Activated naive CD8-positive, alpha-beta T cell treated with anti-CD3 and anti-CD28 coated beads, Interleukin-2, amount 50 U/mL, for 24 hours (primary cell): Measurements from ENCODE around the gene SPEM1.

ENCODE experiments used
- ATAC-seq: fragments of 150-1000 bp; cut with Tn5 transposase; one replicate; pipeline ENCODE4 v1.10.0; 2021
- DNase-seq: peaks from one replicate; pipeline ENCODE4 v3.0.0; 2021
- H3K27ac Mint-ChIP-seq: one replicate; pipeline ENCODE4 v1.8.0; 2021; ENCODE audit warnings: mild to moderate bottlenecking, mixed read lengths
- H3K27me3 Mint-ChIP-seq: one replicate; pipeline ENCODE4 v1.8.0; 2021; ENCODE audit warnings: mixed read lengths
- H3K36me3 Mint-ChIP-seq: one replicate; pipeline ENCODE4 v1.8.0; 2021; ENCODE audit warnings: low read depth, mixed read lengths
- H3K4me1 Mint-ChIP-seq: one replicate; pipeline ENCODE4 v1.8.0; 2021; ENCODE audit warnings: mixed read lengths
- H3K4me3 Mint-ChIP-seq: one replicate; pipeline ENCODE4 v1.8.0; 2021; ENCODE audit warnings: mild to moderate bottlenecking, moderate library complexity, mixed read lengths
- H3K9me3 Mint-ChIP-seq: one replicate; pipeline ENCODE4 v1.8.0; 2021; ENCODE audit warnings: mixed read lengths

SPEM1 gene

DNA sequence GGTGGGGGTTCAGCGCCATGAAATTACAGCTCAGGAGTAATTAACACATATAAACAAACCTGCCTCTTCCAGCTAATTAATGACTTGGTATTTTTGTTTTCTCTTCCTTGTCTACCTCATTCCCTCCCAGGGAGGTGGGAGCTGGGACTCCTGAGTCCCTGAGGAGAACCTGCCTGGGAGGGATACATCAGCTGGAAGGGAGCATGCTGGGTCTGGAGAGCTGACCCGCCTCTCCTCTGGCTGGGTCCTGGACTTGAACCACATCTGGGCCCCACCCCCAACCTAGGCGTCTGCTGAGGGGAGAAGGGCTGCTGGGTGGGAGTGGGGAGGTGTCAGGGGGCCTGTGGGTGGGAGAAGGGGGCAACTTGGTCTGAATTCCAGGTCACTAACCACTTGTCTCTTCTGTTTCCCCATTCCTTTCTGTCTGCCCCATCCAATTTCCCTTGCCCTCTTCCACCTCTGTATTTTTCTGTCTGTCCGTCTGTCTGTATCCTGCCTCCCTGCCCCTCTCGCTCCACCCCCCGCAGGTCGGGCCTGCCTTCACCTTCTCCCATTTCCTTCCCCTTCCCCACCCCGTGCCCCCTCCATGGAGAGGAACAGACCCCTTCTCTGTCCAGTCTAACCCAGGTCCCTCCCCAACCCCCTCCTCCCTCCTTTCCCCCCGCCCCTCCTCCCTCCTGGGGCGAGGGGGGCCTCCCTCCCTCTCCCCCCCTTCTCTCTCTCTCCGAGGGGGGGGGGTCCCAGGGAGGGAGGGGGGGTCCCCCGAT, 12.5 kb upstream of the SPEM1 start, which contains the start of gene NLGN2:
Gene NLGN2, plus strand, starts transcription at position 361 of the 767 bp plus-strand sequence. CDS start 411 bp downstream, outside the sequence.
- DNase-seq = no peak
- peaks cover 17% of the 10 kb centered on the region for H3K4me1 Mint-ChIP-seq
- no peak within 1 kb of the TSS for H3K4me3 Mint-ChIP-seq
- ATAC-seq = no peak
- no peak within 1 kb of the TSS for H3K27ac Mint-ChIP-seq
- no peaks in the 10 kb centered on the region for H3K9me3 Mint-ChIP-seq
- peaks cover 3% of the 10 kb centered on the region for H3K27me3 Mint-ChIP-seq
- H3K36me3 Mint-ChIP-seq = no peaks in the 10 kb centered on the region

GRCh38 chr17:7408252-7408727, 11.8 kb upstream of the SPEM1 start:
- no peak for ATAC-seq
- Mint-ChIP-seq H3K27me3 (peaks cover 3% of the 10 kb centered on the region), H3K4me3 (no peak overlapping the region), H3K9me3 (no peaks in the 10 kb centered on the region), H3K36me3 (no peaks in the 10 kb centered on the region), H3K4me1 (peaks cover 12% of the 10 kb centered on the region), H3K27ac (no peak overlapping the region)
- DNase-seq = peak; percentile 36

DNA sequence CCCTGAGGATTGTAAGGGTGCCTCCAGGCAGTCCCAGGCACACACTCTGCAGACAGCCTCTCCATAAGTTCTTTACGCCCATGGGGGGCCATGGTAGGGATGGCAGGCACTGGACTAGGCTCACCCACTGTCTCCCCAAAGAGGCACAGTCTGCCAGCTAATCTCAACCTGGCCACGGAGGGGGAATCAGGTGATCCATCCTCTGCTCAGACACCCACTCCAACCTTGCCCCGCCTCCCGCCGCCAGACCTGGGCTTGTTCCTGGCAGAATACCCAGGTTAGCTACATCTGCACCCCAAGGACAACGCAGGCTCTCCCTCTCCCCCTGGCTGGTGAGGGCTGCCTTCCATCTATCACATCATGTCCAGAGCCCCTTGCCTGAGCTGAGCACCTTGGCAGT, 11.3 kb upstream of the SPEM1 start:
- H3K27ac Mint-ChIP-seq = peak overlapping the region; percentile 6
- H3K4me3 Mint-ChIP-seq = peak overlapping the region; percentile 10
- DNase-seq = no peak
- H3K36me3 Mint-ChIP-seq = no peaks in the 10 kb centered on the region
- H3K4me1 Mint-ChIP-seq = peaks cover 12% of the 10 kb centered on the region
- H3K27me3 Mint-ChIP-seq = peaks cover 3% of the 10 kb centered on the region
- ATAC-seq = no peak
- no peaks in the 10 kb centered on the region for H3K9me3 Mint-ChIP-seq

DNA sequence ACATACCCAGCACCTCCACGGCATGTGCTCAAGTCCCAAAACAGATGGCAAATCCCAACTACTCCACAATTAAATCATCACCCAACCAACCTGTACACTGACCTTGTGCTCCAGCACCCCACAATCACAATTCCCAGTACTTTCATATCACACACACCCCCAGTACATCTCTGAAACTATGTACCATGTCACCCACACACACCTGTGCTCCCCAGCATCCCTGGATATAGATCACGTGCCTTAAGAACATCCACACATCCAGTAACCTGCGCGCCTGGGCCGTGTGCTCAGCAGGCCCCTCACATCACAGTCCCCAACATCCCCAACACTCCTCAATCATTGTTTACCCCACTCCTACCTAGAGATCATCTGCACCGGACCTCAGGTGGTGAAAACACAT, 10.4 kb upstream of the SPEM1 start:
- H3K4me3 Mint-ChIP-seq = no peak overlapping the region
- H3K4me1 Mint-ChIP-seq = peaks cover 12% of the 10 kb centered on the region
- no peaks in the 10 kb centered on the region for H3K9me3 Mint-ChIP-seq
- H3K36me3 Mint-ChIP-seq = no peaks in the 10 kb centered on the region
- no peak for DNase-seq
- peaks cover 3% of the 10 kb centered on the region for H3K27me3 Mint-ChIP-seq
- no peak overlapping the region for H3K27ac Mint-ChIP-seq
- ATAC-seq = no peak

GRCh38 chr17:7410634-7411426, 9.3 kb upstream of the SPEM1 start:
- DNase-seq (no peak), ATAC-seq (no peak)
- Mint-ChIP-seq H3K27ac (no peak overlapping the region), H3K9me3 (no peaks in the 10 kb centered on the region), H3K4me3 (no peak overlapping the region), H3K36me3 (no peaks in the 10 kb centered on the region), H3K27me3 (peaks cover 3% of the 10 kb centered on the region), H3K4me1 (peaks cover 7% of the 10 kb centered on the region)

GRCh38 chr17:7411427-7411750, 8.7 kb upstream of the SPEM1 start:
- no peak overlapping the region for H3K4me3 Mint-ChIP-seq

GRCh38 chr17:7413346-7413985, 6.7 kb upstream of the SPEM1 start:
- H3K4me3 Mint-ChIP-seq = no peak overlapping the region
- DNase-seq (no peak), ATAC-seq (peak; percentile 33)
- H3K27me3 Mint-ChIP-seq = no peaks in the 10 kb centered on the region
- no peak overlapping the region for H3K27ac Mint-ChIP-seq
- H3K4me1 Mint-ChIP-seq = peaks cover 2% of the 10 kb centered on the region
- H3K36me3 Mint-ChIP-seq = no peaks in the 10 kb centered on the region
- no peaks in the 10 kb centered on the region for H3K9me3 Mint-ChIP-seq

More at GRCh38 chr17:7411427-7411750, 8.7 kb upstream of the SPEM1 start:
- Mint-ChIP-seq H3K27ac (no peak overlapping the region), H3K9me3 (no peaks in the 10 kb centered on the region), H3K36me3 (no peaks in the 10 kb centered on the region), H3K27me3 (no peaks in the 10 kb centered on the region), H3K4me1 (peaks cover 4% of the 10 kb centered on the region)
- DNase-seq (no peak), ATAC-seq (no peak)

DNA sequence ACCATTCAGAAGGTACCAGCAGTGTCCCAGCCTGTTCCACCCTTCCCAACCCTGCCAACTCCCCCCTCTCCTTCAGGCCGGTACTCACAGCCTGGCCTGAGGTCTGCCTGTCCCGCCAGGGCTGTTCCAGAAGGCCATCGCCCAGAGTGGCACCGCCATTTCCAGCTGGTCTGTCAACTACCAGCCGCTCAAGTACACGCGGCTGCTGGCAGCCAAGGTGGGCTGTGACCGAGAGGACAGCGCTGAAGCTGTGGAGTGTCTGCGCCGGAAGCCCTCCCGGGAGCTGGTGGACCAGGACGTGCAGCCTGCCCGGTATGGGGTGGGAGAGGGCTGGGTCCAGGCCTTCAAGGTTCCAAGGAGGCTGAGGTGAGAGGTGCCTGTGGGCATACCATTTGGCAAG, 5.3 kb upstream of the SPEM1 start:
- Mint-ChIP-seq H3K4me1 (no peaks in the 10 kb centered on the region), H3K27me3 (no peaks in the 10 kb centered on the region), H3K4me3 (no peak overlapping the region), H3K27ac (no peak overlapping the region), H3K36me3 (no peaks in the 10 kb centered on the region), H3K9me3 (no peaks in the 10 kb centered on the region)
- ATAC-seq = no peak
- no peak for DNase-seq

GRCh38 chr17:7415784-7416183, 4.3 kb upstream of the SPEM1 start:
- H3K27me3 Mint-ChIP-seq = no peaks in the 10 kb centered on the region
- no peak for ATAC-seq
- no peaks in the 10 kb centered on the region for H3K9me3 Mint-ChIP-seq

DNA sequence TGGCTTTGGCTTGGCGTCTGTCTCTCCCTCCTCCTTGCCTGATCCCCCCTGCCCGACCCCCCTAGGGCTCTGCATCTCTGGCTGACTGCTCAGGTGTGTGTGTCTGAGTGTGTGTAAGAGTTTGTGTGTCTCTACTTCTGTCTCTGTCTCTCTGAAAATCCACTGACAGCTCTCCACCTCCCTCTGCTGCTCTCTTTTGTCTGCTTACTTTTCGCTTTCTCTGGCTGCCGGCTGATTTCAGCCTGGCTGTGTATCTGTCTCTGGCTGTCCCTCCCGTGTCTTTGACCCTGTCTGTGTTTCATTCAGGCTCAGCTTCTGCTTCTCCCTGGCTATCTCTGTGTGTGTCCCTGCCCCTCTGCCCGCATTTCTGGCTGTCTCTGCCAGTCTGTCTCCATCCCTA, 3.8 kb upstream of the SPEM1 start:
- H3K27me3 Mint-ChIP-seq = no peaks in the 10 kb centered on the region
- H3K27ac Mint-ChIP-seq = peak overlapping the region; percentile 2
- no peak overlapping the region for H3K4me3 Mint-ChIP-seq
- no peaks in the 10 kb centered on the region for H3K4me1 Mint-ChIP-seq
- DNase-seq = no peak
- no peaks in the 10 kb centered on the region for H3K9me3 Mint-ChIP-seq
- ATAC-seq = no peak
- no peaks in the 10 kb centered on the region for H3K36me3 Mint-ChIP-seq

More at GRCh38 chr17:7415784-7416183, 4.3 kb upstream of the SPEM1 start:
- Mint-ChIP-seq H3K27ac (no peak overlapping the region), H3K4me3 (no peak overlapping the region), H3K36me3 (no peaks in the 10 kb centered on the region), H3K4me1 (no peaks in the 10 kb centered on the region)
- no peak for DNase-seq

DNA sequence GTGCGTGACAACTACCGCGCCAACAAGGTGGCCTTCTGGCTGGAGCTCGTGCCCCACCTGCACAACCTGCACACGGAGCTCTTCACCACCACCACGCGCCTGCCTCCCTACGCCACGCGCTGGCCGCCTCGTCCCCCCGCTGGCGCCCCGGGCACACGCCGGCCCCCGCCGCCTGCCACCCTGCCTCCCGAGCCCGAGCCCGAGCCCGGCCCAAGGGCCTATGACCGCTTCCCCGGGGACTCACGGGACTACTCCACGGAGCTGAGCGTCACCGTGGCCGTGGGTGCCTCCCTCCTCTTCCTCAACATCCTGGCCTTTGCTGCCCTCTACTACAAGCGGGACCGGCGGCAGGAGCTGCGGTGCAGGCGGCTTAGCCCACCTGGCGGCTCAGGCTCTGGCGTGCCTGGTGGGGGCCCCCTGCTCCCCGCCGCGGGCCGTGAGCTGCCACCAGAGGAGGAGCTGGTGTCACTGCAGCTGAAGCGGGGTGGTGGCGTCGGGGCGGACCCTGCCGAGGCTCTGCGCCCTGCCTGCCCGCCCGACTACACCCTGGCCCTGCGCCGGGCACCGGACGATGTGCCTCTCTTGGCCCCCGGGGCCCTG, 3.0 kb upstream of the SPEM1 start:
- ATAC-seq (no peak), DNase-seq (no peak)
- Mint-ChIP-seq H3K27me3 (no peaks in the 10 kb centered on the region), H3K27ac (no peak overlapping the region), H3K36me3 (no peaks in the 10 kb centered on the region), H3K4me3 (no peak overlapping the region), H3K9me3 (no peaks in the 10 kb centered on the region), H3K4me1 (no peaks in the 10 kb centered on the region)

GRCh38 chr17:7418472-7419152, 1.5 kb upstream of the SPEM1 start:
- DNase-seq (no peak), ATAC-seq (no peak)
- Mint-ChIP-seq H3K9me3 (no peaks in the 10 kb centered on the region), H3K36me3 (no peaks in the 10 kb centered on the region), H3K4me1 (no peaks in the 10 kb centered on the region), H3K4me3 (no peak overlapping the region), H3K27ac (no peak overlapping the region), H3K27me3 (no peaks in the 10 kb centered on the region)

DNA sequence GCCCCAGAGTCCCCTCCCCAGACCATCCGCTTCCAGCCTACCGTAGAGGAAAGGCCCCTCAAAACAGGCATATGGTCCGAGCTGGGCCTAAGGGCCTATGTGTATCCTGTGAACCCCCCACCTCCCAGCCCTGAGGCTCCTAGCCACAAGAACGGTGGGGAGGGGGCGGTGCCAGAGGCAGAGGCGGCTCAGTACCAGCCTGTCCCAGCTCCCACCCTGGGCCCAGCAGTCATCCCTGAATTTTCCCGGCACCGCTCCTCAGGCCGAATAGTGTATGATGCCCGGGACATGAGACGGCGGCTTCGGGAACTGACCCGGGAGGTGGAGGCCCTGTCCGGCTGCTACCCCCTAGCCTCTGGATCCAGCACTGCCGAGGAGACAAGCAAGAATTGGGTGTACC, 1.1 kb downstream of the SPEM1 start:
- no peaks in the 10 kb centered on the region for H3K27me3 Mint-ChIP-seq
- no peak for ATAC-seq
- H3K4me3 Mint-ChIP-seq = no peak overlapping the region
- no peaks in the 10 kb centered on the region for H3K36me3 Mint-ChIP-seq
- no peaks in the 10 kb centered on the region for H3K4me1 Mint-ChIP-seq
- no peaks in the 10 kb centered on the region for H3K9me3 Mint-ChIP-seq
- no peak overlapping the region for H3K27ac Mint-ChIP-seq
- DNase-seq = no peak

GRCh38 chr17:7423679-7424078, 3.6 kb downstream of the SPEM1 start:
- no peak overlapping the region for H3K27ac Mint-ChIP-seq
- no peaks in the 10 kb centered on the region for H3K36me3 Mint-ChIP-seq
- DNase-seq (no peak), ATAC-seq (no peak)
- H3K27me3 Mint-ChIP-seq = no peaks in the 10 kb centered on the region
- H3K4me1 Mint-ChIP-seq = no peaks in the 10 kb centered on the region
- H3K4me3 Mint-ChIP-seq = no peak overlapping the region
- no peaks in the 10 kb centered on the region for H3K9me3 Mint-ChIP-seq
